NK-92 treated with Interleukin-12 subunit alpha and Interleukin-12 subunit beta, amount 100 ng/mL, for 24 hours (cell line): ENCODE measurements around the gene MAMDC2.

Experiments
- DNase-seq: peaks from one replicate; lab custom pipeline; 2025; lab: John Stamatoyannopoulos, UW

Gene MAMDC2

DNA sequence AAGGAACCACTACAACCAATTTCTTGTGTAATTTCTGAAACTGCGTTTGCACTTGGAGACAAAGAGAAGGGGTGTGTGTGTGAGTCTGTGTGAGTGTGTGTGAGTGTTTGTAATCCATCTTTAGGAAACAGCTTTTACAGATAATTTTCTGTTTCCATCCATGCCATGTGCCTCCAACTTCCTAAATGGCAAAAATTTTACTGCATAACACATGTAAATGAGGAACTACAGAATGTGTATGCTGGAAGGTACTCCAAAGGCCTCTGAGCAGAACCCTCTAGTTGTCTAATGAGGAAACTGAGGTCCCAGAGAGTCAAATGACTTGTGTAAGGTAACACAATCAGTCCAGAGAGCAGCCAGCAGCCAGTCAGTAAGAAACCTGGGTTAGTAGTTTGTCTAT is 20.8 kb downstream of the MAMDC2 start:
- DNase-seq = no peak

DNA sequence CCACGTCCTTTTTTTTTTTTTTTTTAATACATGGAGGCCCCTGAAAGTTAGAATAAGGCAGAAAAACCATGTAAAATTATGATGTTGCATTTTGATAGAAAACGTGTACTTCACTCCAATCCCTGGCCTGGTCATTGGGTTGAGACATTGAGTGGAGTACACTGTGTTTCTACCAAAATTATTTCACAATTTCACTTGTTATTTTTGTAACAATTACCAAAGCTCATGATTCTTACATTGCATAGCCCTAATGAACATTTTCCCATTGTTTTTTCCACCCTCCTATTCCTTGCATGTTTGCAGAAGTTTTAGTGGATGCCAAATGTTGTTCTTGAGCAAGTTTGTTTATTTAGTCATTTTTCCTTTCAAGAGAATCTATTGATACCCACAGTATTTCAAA is 21.9 kb downstream of the MAMDC2 start:
- no peak for DNase-seq

DNA sequence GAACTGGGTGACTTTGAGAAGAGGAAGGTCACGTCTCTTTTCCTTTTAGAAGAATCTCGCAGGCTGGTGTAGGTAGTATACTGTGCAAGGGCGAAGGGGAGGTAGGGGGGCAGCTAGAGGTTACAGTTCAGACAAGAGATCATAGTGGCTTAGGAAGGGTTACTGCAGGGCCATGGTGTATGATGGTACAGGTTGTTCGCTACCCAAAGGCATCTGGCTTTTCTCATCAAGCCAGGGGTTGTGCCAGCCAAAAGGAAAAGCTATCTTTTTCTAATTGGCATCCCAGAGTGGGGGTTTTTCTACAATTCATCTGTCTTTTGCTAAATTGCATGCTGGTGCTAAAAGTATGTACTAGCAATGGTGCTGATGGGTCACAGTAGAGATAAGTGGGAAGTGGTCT is 22.8 kb downstream of the MAMDC2 start:
- DNase-seq = no peak

DNA sequence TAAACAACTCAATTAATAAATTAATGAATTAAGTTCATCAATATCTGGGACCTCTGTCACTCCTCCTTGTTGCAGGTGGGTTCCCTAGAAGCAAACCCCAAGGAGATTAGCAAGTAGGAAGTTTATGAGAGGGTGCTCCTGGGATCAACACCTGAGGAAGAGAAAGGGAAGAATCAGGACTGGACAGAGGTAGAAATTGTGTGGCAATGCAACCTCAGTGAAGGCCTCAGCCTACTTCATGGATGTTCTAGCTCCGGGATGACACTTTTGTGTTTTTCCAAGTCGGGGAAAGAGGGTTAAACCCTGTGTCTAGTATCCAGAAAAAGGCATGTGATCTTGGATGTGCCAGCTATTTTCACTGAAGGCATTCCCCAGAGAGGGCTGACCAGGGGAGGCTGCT is 23.2 kb downstream of the MAMDC2 start:
- no peak for DNase-seq

DNA sequence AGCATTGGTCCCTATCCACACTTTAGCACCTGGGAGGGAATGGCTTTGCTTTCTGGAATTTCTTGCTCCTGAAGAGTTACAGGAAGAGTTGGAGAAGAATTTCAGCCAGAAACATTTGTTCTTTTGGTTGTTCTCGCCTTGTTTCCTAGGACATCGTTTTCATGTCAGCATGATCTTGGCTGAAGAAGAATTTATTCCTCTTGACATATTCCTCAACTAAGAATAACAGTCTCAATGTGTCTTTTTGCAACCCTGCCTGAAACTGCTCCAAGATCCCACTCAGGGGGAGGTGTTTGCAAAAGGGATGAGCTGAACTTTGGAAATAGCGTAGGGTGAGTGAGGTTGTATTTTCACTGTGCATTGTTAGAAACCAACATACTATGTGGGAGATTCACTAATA is 26.1 kb downstream of the MAMDC2 start:
- no peak for DNase-seq

DNA sequence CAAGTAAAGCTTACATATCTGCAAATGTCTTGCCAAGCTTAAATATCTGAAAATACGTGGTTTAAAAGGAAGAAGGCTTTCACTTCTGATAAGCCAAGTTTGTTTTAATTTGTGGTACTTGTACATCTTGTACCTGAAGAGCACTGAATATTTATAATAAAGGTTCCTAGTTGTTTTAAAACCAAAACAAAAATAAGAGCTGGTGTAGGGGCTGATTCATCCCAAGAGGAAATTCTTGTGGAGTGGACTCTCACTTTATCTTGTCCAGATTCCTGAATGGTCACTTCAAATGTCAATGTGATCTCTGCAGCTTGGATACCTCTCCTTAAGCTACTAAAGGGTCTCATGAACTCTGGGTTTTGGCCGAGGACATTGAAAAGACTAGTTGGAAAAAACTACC is 29.5 kb downstream of the MAMDC2 start:
- no peak for DNase-seq

DNA sequence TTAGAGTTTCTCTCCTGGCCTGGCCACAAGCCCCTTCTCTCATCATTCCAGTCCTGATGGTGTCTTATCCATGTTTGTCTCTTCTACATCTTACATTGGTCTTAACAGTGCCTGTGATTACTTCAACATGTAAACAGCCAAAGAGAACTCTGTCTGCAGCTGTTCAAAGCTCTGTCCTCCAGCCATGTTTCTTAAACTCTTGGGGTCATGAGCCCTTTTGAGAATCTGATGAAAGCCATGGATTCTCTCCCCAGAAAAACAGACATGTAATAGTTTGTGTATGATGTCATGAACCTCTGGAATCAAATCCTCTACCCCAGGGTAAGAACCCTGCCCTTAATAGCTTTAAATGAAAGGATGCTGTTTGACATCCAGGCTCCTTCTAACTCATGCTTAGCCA is 30.1 kb downstream of the MAMDC2 start:
- no peak for DNase-seq

DNA sequence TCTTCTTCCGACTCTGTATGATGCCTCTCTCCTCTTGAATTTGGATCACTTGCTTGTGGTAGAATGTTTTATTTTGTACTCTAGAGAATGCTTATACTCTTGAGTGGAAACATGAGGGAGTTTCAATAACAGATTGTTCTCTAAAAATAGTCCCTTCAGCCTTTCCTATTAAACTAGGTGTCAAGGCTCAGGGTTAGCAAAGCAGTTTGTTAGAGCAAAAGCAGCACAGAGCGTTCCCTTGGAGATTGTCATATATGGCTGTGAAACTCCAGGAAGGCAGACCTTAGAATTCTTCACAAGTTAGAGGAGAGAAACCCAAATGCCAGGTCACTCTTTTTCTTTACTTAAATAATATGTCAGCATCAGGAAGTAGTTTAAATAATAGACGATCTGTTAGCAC is 33.0 kb downstream of the MAMDC2 start:
- no peak for DNase-seq

DNA sequence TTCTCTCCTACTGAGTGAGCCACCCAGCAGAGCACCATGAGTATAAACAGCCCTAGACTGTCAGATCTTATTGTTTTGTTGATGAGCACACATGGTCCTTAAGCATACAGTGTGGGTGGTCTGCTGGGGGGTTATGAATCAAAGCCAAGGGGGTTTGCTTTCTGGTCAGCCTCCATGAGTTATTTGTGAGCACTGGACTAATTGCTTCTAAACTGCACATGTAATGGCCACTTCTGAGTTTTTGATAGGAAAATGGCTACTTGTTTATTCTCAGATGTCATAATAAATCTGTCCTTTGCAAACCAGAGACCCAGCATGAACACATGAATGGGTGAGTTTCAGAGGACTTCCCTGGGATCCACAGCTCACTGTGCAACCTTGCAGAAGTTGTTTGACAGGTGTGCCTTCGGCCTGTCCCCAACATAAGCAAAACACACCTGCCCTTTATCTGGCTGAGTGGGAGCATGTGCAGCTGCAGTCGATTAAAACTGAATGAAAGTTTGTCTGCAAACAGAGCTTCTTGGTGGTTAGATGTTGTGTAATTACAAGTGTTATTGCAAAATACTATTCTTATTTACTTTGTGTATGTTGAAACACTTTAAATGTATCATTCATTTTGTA is 35.9 kb downstream of the MAMDC2 start:
- DNase-seq = no peak

DNA sequence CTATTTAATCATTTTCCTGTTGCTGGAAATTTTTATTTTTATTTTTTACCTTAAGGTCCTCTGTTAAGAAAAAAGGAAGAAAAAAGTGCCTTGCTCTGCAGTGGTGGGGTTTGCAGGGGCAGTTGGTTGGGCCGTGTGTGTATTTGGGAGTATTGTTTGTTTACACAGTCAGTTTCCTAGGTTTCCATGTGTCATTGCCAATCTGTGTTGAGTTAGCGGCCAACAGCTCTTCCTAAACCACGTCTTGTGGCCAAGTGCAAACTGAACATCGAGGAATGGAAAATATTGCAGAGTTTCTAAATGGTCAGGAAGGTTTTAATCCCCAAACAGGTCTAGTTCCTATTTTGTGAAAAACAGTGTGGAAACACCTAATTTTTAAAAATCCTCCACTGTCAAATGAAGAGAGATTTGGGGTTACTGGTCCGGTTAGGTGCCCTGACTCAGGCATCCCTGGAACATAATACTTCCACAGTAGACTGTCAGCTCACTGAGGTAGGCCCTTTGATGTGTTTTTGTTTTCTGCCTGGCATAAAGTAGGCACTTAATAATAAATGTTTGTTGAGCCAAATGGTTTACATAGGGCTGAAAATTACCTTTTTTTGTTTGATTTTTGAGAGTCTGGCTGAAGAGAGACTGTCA is 37.0 kb downstream of the MAMDC2 start:
- no peak for DNase-seq

DNA sequence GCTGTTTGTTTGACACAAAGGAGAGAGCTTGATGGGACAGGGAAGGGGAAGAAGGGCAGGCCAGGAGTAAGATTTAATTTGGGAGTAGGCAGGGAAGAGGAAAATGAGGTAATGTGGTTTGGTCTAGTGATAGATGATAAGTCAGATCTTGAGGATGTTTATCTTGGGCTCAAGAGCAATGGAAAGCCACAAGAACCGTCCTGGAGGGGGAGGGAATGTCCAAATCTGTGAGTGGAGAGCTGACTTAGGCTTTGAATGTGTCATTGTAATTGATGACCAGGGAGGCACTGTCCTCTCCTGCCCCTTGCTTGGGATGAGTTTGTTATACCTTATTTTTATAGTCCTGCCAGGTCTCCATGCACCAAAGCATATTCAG is 37.5 kb downstream of the MAMDC2 start:
- no peak for DNase-seq

DNA sequence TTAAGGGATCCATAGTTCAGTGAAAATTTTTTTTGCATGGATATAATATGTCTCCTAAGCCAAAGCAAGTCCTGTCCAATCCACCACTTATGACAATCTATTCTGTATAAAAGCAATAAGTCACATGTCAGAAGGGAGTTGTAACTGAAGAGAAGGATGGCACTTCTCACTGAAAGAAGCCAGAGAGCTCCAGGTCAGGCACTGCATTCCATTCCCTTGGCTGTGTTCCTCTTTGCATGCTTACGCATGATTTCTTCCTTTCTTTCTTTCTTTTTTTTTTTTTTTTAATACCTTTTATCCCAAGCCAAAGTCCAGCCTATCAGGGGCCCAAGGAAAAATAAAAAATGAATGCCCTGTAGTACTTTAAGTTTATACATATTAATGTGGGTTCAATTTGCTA is 39.8 kb downstream of the MAMDC2 start:
- DNase-seq = no peak

DNA sequence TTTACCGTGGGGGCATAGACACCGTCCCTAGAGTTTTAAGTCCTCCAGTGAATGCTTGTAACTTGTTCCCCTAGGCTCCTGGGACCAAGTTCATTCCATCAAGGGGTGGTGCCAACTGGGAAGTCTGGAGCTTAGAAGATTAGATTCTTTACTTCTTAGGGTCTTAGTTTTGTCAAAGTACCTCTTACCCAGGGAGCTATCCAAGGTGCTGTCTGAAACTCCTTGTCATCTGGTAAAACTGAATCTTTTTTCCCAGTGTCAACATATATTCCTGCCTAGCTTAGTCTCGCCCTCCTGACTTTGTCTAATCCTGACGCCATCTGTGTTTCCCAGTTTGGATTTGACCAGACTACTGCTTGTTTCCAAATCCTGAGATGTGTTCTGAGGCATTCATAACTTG is 41.6 kb downstream of the MAMDC2 start:
- no peak for DNase-seq

DNA sequence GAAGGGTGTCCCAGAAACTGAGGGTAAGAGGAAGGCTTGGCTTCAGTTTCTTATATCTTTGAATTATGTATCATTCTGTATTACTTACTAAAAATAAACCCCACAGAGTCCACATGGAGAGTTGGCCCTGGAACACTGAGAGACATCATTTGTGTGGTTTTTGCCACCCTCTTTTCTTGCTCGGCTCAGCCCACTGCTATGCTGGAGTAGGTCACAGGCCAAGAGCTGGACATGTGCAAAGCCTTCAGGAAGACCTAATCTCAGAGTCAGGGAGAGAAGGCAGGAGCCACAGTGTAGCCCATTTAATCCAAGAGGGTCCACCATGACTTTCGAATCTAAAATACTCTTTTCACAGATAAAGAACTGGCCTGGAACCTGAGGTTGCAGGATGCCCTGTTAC is 47.5 kb downstream of the MAMDC2 start:
- DNase-seq = no peak

DNA sequence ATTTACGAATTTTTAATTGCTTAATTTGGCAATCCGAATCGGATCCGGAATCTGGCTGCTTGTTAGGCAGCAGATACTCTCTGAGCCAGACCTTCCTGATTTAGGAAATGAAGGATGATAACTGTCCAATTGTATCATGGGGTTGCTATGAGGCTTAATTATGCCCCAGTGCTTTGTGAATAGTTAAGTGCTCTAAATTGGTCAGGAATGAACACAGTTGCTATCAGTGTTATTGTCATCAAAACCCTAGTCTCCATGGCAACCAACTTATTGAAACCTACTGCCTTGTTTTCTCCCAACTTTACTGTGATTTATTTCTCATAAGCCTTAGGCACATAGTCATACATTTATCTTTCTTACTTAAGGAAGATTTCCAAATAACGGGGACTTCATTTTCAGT is 47.9 kb downstream of the MAMDC2 start:
- no peak for DNase-seq

DNA sequence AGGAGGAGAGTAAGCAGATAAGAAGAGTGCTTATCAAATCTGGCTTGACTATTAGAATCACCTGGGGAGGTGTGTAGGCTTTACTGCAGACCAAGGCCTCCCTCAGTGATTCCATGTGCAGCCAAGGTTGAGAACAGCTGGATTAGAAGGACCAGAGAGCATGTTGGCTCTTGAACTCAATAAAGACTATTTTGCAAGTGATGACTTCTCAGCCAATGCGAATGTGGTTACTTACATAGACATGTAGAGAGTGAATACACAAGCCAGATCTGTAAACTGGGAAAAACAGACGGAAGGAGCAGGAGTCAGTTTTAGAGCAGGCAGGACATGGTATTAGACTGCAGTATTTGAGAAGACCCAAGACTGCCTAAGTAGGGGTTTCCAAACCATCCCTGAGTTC is 48.5 kb downstream of the MAMDC2 start:
- DNase-seq = no peak

DNA sequence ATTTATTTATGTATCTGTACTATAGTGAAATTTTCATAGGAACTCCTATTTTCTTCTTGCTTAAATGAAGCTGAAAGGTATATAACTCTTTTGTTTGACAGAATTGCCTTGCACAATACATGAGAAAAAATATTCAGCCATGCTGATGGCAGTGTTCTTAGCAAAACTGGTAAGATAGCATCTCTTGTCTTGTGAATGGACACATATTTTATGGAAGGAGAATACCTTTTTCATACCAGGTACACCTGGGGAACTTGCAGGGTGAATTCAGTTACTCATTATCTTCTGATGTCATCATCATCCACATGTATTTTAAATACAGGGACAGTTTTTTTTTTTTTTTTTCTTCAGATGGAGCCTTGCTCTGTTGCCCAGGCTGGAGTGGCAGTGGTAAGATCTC is 49.4 kb downstream of the MAMDC2 start:
- no peak for DNase-seq

DNA sequence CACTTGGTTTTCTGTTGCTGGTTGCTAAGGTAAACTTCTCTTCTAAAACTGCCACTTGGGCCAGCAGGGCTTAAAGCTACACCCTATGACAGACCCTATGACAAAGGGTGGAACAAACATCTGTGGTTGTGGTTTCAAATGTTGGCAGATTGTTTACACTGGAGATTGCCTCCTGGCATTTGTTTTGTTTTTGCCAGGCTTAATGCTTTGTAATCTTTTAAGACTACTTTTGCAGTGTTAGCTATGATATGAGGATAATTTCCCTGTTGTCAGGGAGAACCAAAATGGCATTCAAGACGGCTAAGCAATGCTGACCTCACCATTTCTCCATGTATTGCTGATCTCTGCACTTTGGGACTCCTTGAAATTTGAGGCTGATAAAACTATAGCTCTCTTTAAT is 50.3 kb downstream of the MAMDC2 start:
- DNase-seq = no peak

DNA sequence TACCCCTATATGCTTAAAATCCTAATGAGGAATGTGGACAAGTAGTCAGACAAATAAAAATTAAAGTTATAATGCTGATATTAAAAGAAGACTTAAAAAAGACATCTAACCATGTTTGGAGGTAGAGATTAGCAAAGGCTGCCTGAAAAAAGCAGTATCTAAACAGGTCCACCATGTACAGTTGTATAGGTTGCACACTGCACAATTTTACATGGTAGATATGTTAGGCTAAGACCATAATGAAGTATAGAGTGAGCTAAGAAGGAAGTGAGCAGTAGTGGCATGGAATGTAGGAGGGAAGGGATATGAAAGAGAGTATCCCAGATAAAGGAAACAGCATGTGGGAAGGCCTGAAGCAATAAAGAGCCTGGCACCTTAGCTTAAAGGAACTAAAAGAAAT is 51.1 kb downstream of the MAMDC2 start:
- DNase-seq = no peak

DNA sequence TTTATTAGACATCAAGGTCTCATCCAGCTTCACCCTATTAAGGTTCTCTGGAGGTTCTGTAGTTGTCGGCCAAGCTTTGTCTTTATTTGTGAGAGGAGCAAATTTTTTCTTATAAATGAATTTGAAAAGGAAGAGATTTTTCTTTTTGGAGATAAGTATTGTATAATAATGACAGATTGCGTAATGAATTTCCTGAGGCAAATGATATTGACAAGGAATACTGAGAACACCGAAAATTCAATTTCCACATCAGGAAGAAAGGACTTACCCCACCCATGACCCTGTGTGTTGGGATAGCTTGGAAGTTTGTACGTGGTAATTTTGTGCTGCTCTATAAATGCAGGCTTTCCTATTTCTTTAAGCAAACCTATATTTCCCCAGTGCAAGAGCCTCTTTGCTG is 53.5 kb downstream of the MAMDC2 start:
- DNase-seq = no peak

DNA sequence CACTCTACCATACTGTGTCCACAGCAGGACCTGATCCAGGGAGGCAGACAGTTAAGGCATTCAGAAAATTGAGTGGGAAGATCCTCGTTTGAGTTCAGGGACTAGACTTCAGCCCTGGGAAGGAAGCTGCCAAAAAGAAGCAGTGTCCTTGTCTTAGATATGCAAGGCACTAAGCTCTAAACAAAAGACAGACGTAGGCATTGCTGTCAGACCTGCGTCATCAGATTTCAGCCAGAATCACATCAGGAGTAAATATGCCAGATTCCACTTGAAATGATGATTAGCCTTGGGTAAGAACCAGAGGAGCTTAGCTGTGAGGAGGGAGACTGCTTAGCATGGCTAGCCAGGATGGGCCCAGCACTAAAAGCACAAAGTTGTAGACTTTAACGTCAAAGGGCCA is 56.7 kb downstream of the MAMDC2 start:
- DNase-seq = no peak

DNA sequence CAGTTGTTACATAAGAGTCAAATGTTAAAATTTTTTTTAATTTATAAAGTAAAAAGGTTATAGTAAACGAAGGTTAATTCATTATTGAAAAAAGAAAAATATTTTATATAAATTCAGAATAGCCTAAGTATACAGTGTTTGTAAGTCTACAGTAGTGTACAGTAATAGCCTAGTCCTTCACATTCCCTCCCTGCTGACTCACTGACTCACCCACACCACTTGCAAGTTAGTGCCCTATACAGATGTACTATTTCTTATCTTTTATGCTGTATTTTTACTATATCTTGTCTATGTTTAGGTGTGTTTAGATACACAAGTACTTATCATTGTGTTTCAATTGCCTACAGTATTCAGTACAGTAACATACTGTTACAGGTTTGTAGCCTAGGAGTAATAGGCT is 57.6 kb downstream of the MAMDC2 start:
- no peak for DNase-seq

DNA sequence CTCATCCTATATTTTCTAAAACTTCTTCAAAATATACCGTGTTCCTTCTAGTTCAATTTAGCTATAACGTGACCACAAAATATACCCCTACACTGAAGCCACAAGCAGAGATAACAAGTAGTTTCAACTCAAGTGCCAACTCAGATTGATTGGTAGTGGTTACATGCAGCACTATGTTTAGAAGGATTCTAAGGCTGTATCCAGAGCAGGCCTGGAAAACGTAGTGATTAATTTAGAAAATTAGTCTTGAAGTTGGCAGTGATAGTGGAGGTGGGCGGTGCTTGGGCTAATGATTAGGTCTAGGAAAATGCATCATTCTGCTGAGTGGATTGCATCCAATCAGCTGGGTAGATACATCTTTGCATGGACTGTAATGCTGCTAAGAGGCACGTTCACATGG is 61.5 kb downstream of the MAMDC2 start:
- no peak for DNase-seq

DNA sequence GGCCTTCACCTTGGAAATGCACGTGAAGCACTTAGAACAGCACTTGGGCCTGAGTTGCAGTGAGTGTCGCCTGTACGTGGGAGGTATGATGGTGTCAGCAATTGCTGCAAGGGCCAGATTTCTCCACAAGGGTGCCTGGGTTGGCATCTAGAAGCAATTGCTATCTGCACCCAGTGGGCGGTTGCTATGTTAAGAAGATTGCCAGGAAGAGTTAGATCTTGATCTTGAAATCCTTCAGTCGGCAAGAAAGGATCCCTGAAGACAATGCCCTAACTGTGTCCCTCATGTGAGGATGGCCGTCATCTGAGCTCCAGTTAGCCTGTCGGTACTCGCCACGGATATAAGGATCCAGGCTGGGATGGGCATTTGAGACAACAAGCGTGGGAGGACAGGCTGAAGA is 62.9 kb downstream of the MAMDC2 start:
- DNase-seq = no peak

DNA sequence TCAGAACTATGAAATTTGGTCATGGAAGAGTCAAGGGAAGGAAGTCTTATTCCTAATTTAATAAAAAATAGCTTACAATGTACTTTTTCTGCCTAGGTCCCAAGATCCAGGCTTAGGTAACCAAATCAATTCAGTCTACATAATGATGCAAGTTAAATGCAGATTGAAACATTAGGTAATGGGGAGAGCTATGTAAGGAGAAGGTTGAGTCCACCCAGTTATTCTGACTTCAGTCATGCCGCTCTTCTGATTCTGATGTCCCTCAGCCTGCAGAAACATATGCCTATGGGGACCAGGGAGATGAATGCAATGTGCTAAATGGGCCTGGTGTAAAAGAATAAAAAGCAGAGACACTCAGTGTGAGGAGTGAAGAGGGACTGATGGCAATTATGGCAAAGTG is 63.9 kb downstream of the MAMDC2 start:
- DNase-seq = no peak
